Testis (tissue), 3 donors: ENCODE data around the gene AHCY. TPM values are rescaled to one million over a fixed set of nuclear protein-coding genes. Genes with fewer than 3 reads are reported as not detected.

Experiments used
- DNase-seq: peaks from one replicate; pipeline ENCODE4 v3.0.0-alpha.2; 2019
- H3K27ac ChIP-seq, 2 donors: fragments of 200-600 bp; sonication (generic); one replicate each; pipeline ENCODE4 v1.5.1; 2019
- H3K27me3 ChIP-seq: fragments of 200-600 bp; sonication (generic); one replicate; pipeline ENCODE4 v1.5.1; 2019
- H3K36me3 ChIP-seq: fragments of 200-600 bp; sonication (generic); one replicate; pipeline ENCODE4 v1.5.1; 2017; ENCODE audit warnings: low read depth; ENCODE audit errors: missing control alignments
- H3K4me1 ChIP-seq: fragments of 200-600 bp; sonication (generic); one replicate; pipeline ENCODE4 v1.5.1; 2019
- H3K4me3 ChIP-seq, 2 donors: fragments of 200-600 bp; sonication (generic); one replicate each; pipeline ENCODE4 v1.5.1; 2017 to 2019
- H3K9me3 ChIP-seq: fragments of 200-600 bp; sonication (generic); one replicate; pipeline ENCODE4 v1.5.1; 2017
- POLR2A ChIP-seq: fragments of 450-650 bp; IDR thresholded peaks from one replicate; pipeline ENCODE4 v1.6.1; 2017; ENCODE audit warnings: antibody characterized with exemption, mild to moderate bottlenecking, moderate library complexity
- WGBS, 2 donors: methylation state at CpG; one replicate each; pipeline ENCODE4 v1.1.5; 2018; 5-methylcytosine and 5-hydroxymethylcytosine counted together
- intact Hi-C: fragments of 100-400 bp; cut with DNase I; formaldehyde crosslinking; loops from one replicate; pipeline ENCODE4 v1.15.1; 2023; ENCODE audit warnings: low total_unique reads
- polyA plus RNA-seq: library from polyadenylated mRNA; stranded (reverse); fragments of 350-450 nt; fragmentation: Illumina TruSeq; extraction: RNeasy Lipid Tissue Mini Kit (QIAGEN cat#74804); gene quantifications from one replicate; pipeline ENCODE4 v1.2.3, GENCODE V29; 2014; ENCODE audit warnings: low read depth, low replicate concordance; ENCODE audit not compliant: insufficient read depth
- total RNA-seq, 2 donors: library from RNA; depleted of rRNA; stranded (reverse); fragments of >200 nt; gene quantifications; one replicate each; pipeline ENCODE4 v1.2.3, GENCODE V29; 2016
- TF ChIP-seq, protein P1 (sequence below), 3 experiments: fragments of 450-650 bp in 2 of 3; fragments of 200-600 bp in 1 of 3; sonication (generic) in 1 of 3; IDR thresholded peaks; one replicate each; pipeline ENCODE4 v1.5.1; 2016 to 2019; ENCODE audit warnings: antibody characterized with exemption in 3 of 3, mild to moderate bottlenecking in 2 of 3, moderate library complexity in 1 of 3

AHCY gene
- total and polyA plus RNA-seq, 3 donors from 2014 or later = 127 to 237 (median 178) TPM

DNA sequence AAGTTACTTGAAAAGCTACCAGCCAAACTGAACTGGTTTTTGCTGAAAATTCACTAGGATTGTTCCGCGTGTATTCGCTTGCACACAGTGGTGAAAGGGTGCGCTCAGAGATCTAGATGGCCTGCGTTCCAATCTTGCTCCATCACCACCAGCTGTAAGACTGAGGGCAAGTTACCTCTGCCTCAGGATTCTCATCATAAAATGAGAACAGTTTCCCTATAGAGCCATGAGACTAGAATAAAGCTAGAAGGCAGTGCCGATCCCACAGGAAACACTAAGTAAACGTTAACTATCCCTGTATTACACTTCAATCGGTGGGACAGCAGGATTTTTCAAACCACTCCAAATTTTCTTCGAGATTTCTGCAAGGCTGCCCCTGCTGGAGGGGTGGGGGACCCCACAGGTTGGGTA lies 838 bp downstream of the AHCY start:
- Histone ChIP-seq H3K4me3 (peak overlapping the region; percentile 72 to 87), H3K36me3 (no peaks in the 10 kb centered on the region), H3K27me3 (no peaks in the 10 kb centered on the region), H3K9me3 (no peaks in the 10 kb centered on the region), H3K27ac (peak overlapping the region; percentile 84 to 89), H3K4me1 (peaks cover 10% of the 10 kb centered on the region)
- 12 to 25% methylated on average over 8 to 9 of the region's 9 CpGs for WGBS, 2 donors
- intact Hi-C loops = no loop called here
- TF ChIP-seq, protein P1, sequence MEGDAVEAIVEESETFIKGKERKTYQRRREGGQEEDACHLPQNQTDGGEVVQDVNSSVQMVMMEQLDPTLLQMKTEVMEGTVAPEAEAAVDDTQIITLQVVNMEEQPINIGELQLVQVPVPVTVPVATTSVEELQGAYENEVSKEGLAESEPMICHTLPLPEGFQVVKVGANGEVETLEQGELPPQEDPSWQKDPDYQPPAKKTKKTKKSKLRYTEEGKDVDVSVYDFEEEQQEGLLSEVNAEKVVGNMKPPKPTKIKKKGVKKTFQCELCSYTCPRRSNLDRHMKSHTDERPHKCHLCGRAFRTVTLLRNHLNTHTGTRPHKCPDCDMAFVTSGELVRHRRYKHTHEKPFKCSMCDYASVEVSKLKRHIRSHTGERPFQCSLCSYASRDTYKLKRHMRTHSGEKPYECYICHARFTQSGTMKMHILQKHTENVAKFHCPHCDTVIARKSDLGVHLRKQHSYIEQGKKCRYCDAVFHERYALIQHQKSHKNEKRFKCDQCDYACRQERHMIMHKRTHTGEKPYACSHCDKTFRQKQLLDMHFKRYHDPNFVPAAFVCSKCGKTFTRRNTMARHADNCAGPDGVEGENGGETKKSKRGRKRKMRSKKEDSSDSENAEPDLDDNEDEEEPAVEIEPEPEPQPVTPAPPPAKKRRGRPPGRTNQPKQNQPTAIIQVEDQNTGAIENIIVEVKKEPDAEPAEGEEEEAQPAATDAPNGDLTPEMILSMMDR (IDR thresholded peaks at IDR 0.05) = no peak
- TF ChIP-seq POLR2A = no peak
- DNase-seq = no peak

DNA sequence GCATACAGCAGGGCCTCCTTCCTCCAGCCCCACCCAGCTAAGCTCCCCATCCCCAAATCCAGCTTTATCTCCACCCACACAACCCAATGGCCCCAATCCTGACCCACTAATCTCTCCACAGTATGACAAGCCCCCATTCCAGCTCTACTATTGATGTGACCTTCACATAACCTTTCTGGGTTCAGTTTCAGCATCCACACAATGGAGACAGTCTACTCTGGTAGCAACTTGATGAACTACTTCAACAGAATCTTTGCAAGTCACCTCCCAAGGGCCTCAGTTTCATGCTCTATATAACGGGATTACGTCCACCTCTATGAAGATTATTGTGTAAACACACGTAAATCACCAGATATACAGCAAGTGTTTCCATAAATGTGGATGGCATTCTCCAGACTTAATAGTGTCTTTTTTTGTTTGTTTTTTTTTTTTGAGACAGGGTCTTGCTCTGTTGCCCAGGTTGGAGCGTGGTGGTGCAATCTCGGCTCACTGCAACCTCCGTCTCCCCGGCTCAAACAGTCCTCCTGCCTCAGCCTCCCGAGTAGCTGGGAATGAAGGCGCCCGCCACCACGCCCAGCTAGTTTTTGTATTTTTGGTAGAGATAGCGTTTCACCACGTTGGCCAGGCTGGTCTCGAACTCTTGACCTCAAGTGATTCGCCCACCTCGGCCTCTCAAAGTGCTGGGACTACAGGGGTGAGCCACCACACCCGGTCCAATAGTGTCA lies 1.4 kb downstream of the AHCY start:
- H3K36me3 ChIP-seq = no peaks in the 10 kb centered on the region
- peak overlapping the region in 1 of 2 donors; percentile 84 for H3K27ac ChIP-seq
- intact Hi-C loops = no loop called here
- no peak for TF ChIP-seq POLR2A
- no peak for DNase-seq
- no peaks in the 10 kb centered on the region for H3K9me3 ChIP-seq
- peak overlapping the region in 1 of 2 donors; percentile 87 for H3K4me3 ChIP-seq
- H3K4me1 ChIP-seq = peaks cover 10% of the 10 kb centered on the region
- H3K27me3 ChIP-seq = no peaks in the 10 kb centered on the region
- WGBS, 2 donors = 69 to 74% methylated on average over 15 to 17 of the region's 17 CpGs

DNA sequence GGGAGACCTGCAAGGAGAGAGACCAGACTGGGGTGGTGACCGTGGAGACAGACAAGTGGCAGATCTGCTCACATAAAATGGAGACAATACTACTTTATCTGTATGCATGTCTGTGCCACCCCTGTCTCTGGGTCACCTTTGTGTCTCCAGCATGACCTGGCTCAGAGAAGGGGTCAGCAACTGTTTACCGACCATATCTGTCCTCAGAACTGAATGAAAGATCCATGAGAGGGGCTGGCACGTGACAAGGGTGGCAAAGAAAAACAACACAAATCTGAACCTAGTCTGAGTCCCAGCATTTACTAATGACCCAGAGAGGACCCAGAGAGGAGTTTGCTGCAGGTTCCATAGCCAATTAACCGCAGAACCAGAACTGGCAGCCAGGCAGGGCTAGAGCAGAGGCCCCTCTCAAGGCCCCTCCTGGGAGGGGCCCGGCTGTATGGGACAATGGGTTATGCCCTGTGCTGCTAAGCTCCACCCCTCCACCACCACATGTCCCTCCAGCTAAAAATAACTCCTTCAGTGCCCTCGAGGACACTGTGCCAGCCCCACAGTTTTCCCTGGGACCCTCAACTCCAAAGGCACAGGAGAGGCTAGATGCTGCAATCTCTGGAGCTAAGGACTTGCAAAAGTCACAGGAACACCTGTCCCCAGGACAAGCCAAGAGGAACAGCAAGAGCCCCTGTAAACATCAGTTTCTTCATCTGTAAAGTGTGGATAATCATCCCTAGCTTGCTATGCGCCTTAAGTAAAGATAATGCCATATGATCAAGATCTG lies 2.2 kb downstream of the AHCY start:
- intact Hi-C loops = no loop called here
- no peaks in the 10 kb centered on the region for H3K36me3 ChIP-seq
- DNase-seq = no peak
- no peak overlapping the region for H3K4me3 ChIP-seq
- no peaks in the 10 kb centered on the region for H3K9me3 ChIP-seq
- TF ChIP-seq, protein P1 (IDR thresholded peaks at IDR 0.05) = no peak
- TF ChIP-seq POLR2A = no peak
- H3K27ac ChIP-seq = no peak overlapping the region
- H3K27me3 ChIP-seq = no peaks in the 10 kb centered on the region
- H3K4me1 ChIP-seq = peaks cover 10% of the 10 kb centered on the region
- WGBS, 2 donors = 54 to 60% methylated on average over 4 to 7 of the region's 7 CpGs

DNA sequence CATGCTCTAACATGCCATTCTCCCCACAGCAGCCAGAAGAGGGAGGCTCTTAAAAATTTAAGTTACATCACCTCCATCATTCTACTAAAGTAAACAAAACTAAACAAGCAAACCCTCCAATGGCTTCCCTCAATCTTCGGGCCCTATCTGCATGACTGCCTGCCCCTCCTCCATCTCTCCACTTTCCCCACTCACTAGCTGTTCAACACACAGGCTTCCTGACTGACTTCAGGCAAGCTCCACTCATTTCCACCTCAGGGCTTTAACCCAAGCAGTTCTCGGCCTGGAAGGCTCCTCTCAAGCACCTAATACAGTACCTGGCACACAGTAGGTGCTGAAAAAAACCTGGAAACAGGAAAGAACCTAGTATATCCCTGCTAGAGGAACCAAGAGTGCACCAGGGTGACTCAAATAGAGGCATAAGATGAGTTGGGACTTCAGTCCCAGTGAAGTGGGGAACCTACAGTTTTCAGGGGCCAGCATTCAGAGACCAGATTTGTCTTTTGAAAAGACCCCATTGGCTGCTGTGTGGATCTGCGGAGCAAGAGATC lies 2.8 kb downstream of the AHCY start:
- Histone ChIP-seq H3K36me3 (no peaks in the 10 kb centered on the region), H3K27me3 (no peaks in the 10 kb centered on the region), H3K4me1 (peaks cover 10% of the 10 kb centered on the region), H3K27ac (no peak overlapping the region), H3K4me3 (no peak overlapping the region), H3K9me3 (no peaks in the 10 kb centered on the region)
- intact Hi-C loops = no loop called here
- TF ChIP-seq POLR2A = no peak
- TF ChIP-seq, protein P1 (IDR thresholded peaks at IDR 0.05) = no peak
- 92 to 93% methylated on average over 3 of the region's 3 CpGs for WGBS, 2 donors
- DNase-seq = no peak

DNA sequence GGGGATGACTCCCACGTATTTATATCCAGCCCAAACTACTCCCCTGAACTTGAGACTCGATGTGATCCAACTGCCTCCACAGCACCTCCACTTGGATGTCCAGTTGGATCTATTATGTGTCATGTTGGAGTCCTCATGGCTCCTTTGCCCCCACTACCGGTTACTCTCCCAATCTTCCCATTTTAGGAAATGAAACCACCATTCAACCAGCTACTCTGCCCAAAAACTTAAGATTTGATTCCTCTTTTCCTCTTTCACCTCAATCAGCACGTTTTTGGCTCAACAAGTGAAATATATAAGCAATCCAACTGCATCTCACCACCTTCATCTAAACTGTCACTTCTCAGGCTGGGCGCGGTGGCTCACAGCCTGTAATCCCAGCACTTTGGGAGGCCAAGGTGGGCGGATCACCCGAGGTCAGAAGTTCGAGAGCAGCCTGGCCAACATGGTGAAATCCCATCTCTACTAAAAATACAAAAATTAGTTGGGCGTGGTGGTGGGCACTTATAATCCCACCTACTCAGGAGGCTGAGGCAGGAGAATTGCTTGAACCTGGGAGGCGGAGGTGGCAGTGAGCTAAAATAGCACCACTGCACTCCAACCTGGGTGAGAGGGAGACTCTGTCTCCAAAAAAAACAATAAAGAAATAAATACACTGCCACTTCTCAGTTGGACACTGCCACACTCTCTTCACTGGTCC lies 3.4 kb downstream of the AHCY start:
- intact Hi-C loops = no loop called here
- no peak for DNase-seq
- no peak overlapping the region for H3K27ac ChIP-seq
- 85 to 87% methylated on average over 11 of the region's 11 CpGs for WGBS, 2 donors
- no peaks in the 10 kb centered on the region for H3K36me3 ChIP-seq
- no peak overlapping the region for H3K4me3 ChIP-seq
- no peaks in the 10 kb centered on the region for H3K27me3 ChIP-seq
- peaks cover 10% of the 10 kb centered on the region for H3K4me1 ChIP-seq
- TF ChIP-seq, protein P1 (IDR thresholded peaks at IDR 0.05) = no peak
- TF ChIP-seq POLR2A = no peak
- H3K9me3 ChIP-seq = no peaks in the 10 kb centered on the region
